ENCODE data around the gene OLIG2. TPM values are rescaled to one million over a fixed set of nuclear protein-coding genes. Genes with fewer than 3 reads are reported as not detected.

OLIG2 gene
- total and polyA plus RNA-seq, 2 of the 4 experiments (the other 2 are of a cell fraction), result not detected

DNA sequence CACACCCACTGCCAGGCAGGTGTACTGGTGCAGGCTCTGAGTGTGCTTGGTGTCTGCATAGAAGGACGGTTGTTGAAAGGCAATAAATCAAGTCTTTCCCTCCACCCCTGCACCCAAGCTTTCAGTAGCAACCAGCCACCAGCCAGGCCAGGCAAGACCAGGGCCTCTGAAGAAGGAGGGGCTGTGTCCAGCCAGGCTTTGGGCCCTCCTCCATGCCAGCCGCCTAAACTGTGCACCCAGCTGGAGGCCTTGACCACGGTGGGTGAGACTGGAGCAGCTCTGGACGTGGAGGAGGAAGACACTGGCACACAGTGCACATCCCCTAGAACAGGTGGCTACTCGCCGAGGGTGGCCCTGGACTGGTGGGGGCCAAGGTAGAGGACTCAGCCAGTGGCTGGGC lies 4.9 kb downstream of the OLIG2 start:
- no CpG with 5 or more reads among the region's 6 CpGs for WGBS, 2 experiments (ENCODE audit: extremely low coverage in 2 of 2, insufficient read length in 1 of 2)

More for the DNA sequence above, 4.9 kb downstream of the OLIG2 start:
- Histone ChIP-seq H3K4ac (ENCODE audit: low read depth, low read length) (no peak overlapping the region), H3K4me1 (ENCODE audit: control insufficient read depth, insufficient read depth, low read length) (no peaks in the 10 kb centered on the region), H3K36me3 (ENCODE audit: control insufficient read depth, insufficient read depth, low read length) (no peaks in the 10 kb centered on the region), H3K14ac (replicated peaks; ENCODE audit: low read depth, low read length) (no peak overlapping the region), H3K27ac (ENCODE audit: insufficient read depth, low read length) (no peak overlapping the region), H3K9me3 (ENCODE audit: control insufficient read depth, insufficient read depth, low read length) (peaks cover 6% of the 10 kb centered on the region; the same call in 1 of the 2 replicates), H3K4me3 (ENCODE audit: insufficient read depth, low read depth, low read length) (no peak overlapping the region), H2BK120ac (ENCODE audit: low read depth, low read length) (no peak overlapping the region), H4K5ac (ENCODE audit: low read depth, low read length) (no peak overlapping the region), H2BK5ac (ENCODE audit: low read depth, low read length, poor library complexity, severe bottlenecking) (no peak overlapping the region), H3K79me1 (ENCODE audit: low read depth in 1 of 2, low read length in 2 of 2) (no peaks in the 10 kb centered on the region), H2BK15ac (ENCODE audit: low read depth, low read length) (no peak overlapping the region), H3K23ac (ENCODE audit: low read depth, low read length) (no peak overlapping the region), H3K56ac (ENCODE audit: extremely low read depth, insufficient read depth, low read length) (no peak overlapping the region), H4K20me1 (ENCODE audit: insufficient read depth, low read length) (no peaks in the 10 kb centered on the region), H2AK5ac (ENCODE audit: low read depth, low read length) (no peak overlapping the region), H3K9ac (ENCODE audit: low read depth, low read length) (no peak overlapping the region), H3K18ac (ENCODE audit: low read depth, low read length) (no peak overlapping the region), H3K27me3 (ENCODE audit: control insufficient read depth, insufficient read depth, low read length) (peaks cover 91% of the 10 kb centered on the region), H2AFZ (replicated peaks; ENCODE audit: low read length, poor library complexity) (no peak overlapping the region), H2AK9ac (replicated peaks; ENCODE audit: low read depth, low read length, poor library complexity) (no peak overlapping the region), H4K8ac (ENCODE audit: low read depth in 2 of 2, low read length in 2 of 2) (no peak overlapping the region), H3K9me1 (ENCODE audit: insufficient read depth, low read length) (no peaks in the 10 kb centered on the region), H3K4me2 (ENCODE audit: low read depth, low read length) (no peak overlapping the region), H4K91ac (ENCODE audit: insufficient read depth, low read depth, low read length) (no peak overlapping the region), H2BK20ac (ENCODE audit: low read depth, low read length) (no peak overlapping the region)
- ChIA-PET POLR2A (ENCODE audit: unreplicated experiment) (no interaction called here), CTCF (no interaction called here)
- TF ChIP-seq SMC3 (IDR thresholded peaks at IDR 0.05; ENCODE audit: low read depth, low read length) (no peak), RAD21 (IDR thresholded peaks at IDR 0.05; ENCODE audit: low read length) (no peak), MXI1 (IDR thresholded peaks at IDR 0.05; ENCODE audit: borderline replicate concordance, low read depth, low read length) (no peak), MAFK (IDR thresholded peaks at IDR 0.05; ENCODE audit: low read depth, low read length) (no peak), MAZ (IDR thresholded peaks at IDR 0.05; ENCODE audit: borderline replicate concordance, low read depth, low read length) (no peak), POLR2A (IDR thresholded peaks at IDR 0.05; ENCODE audit: low read depth, low read length) (no peak)
- TF ChIP-seq, protein P1, sequence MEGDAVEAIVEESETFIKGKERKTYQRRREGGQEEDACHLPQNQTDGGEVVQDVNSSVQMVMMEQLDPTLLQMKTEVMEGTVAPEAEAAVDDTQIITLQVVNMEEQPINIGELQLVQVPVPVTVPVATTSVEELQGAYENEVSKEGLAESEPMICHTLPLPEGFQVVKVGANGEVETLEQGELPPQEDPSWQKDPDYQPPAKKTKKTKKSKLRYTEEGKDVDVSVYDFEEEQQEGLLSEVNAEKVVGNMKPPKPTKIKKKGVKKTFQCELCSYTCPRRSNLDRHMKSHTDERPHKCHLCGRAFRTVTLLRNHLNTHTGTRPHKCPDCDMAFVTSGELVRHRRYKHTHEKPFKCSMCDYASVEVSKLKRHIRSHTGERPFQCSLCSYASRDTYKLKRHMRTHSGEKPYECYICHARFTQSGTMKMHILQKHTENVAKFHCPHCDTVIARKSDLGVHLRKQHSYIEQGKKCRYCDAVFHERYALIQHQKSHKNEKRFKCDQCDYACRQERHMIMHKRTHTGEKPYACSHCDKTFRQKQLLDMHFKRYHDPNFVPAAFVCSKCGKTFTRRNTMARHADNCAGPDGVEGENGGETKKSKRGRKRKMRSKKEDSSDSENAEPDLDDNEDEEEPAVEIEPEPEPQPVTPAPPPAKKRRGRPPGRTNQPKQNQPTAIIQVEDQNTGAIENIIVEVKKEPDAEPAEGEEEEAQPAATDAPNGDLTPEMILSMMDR (conservative IDR thresholded peaks at IDR 0.05; ENCODE audit: low read depth, low read length), result no peak
- intact Hi-C loops (cut with micrococcal nuclease), result no loop called here
- in situ Hi-C loops (cut with MboI; ENCODE audit: low sequenced_read_pairs), result no loop called here
- ATAC-seq (ENCODE audit: low read depth) (no peak), DNase-seq (no peak)
- dilution Hi-C loops (cut with HindIII; ENCODE audit: low sequenced_read_pairs, unreplicated experiment), result no loop called here
- BruUV-seq (replicated peaks), result no TSS peak
